HG03060 (cell line): Measurements from ENCODE around the gene POLR1E.

Experiments
- ATAC-seq: cut with Tn5 transposase; IDR thresholded peaks from one replicate; pipeline ENCODE4 v1.9.1; 2021; ENCODE audit warnings: low read depth, moderate number of reproducible peaks; ENCODE audit not compliant: unreplicated experiment

Gene POLR1E

GRCh38 chr9:37531699-37532098, 46.0 kb downstream of the POLR1E start:
- no peak for ATAC-seq

- ATAC-seq, result no peak
Observed at GRCh38 chr9:37534412-37534811, 48.7 kb downstream of the POLR1E start.

DNA sequence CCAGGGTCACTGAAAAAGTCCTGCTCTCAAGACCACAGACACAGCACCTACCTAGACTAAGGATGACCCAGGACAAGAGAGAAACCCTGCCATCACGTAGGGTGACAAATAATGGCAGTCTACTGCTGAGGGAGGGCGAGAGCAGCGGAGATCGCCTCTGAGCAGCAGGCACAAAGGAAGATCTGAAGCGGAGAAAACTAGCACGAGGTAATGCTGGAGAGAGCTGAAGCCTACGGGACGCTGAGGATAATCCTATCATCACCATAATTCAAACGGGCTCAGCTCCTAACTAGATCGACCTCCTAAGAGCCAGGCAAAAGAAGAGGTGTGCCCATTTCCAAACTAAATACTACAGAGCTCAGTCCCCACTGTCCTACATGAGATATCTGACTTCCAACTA, 49.2 kb downstream of the POLR1E start:
- no peak for ATAC-seq

DNA sequence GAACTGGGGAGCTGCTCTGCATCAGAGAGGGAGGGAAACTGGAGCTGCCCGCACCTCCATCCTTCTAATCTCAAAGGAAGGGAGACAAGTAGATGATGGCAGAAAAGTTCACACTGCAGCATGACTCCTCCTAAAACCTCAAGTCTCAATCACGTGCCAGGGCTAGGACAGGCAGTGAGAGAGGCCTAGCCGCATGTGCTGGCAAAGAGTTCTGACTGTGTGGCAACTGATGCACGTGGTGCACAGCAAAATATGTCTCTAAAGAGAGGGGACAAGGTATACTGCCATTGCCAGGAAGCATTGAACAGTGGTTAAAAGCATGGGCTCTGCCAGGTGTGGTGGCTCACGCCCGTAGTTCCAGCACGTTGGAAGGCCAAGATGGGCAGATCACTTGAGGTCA, 52.4 kb downstream of the POLR1E start:
- ATAC-seq, result no peak

DNA sequence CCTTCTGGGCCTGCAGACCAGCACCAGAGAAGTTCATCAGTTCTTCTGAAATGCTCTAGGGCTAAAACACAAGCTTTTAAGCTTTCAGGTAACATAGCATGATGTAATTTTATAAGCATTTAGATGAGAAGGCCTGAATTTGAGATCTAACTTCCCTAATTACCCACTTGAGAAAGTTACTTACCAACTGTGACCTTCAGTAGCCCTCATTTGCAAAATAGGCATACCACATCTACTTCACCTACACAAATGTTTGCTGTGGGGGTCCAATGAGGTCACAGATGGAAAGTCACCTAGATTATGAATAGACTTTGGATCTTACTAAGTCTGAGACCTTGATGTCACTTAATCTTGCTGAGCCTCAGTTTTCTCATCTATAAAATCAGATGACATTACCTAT, 53.9 kb downstream of the POLR1E start:
- ATAC-seq, result no peak

- ATAC-seq, result no peak
Observed at GRCh38 chr9:37540634-37541033, 54.9 kb downstream of the POLR1E start.

- no peak for ATAC-seq
Observed at GRCh38 chr9:37541465-37541864, 55.7 kb downstream of the POLR1E start.

DNA sequence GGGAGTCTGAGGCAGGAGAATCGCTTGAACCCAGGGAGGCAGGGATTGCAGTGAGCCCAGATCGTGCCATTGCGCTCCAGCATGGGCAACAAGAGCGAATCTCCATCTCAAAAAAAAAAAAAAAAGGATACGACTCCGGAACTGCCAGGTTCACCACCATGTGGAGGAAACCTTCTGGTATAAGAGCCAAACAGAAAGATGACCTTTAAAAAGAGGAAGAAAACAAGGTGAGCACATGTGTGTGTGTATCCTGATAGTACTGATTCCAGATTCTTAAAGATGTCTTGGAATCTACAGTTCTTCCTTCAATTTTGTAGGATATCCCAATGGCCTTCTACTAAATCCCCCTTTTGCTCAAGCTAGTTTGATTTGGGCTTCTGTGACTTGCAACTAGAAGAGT, 56.7 kb downstream of the POLR1E start:
- no peak for ATAC-seq

DNA sequence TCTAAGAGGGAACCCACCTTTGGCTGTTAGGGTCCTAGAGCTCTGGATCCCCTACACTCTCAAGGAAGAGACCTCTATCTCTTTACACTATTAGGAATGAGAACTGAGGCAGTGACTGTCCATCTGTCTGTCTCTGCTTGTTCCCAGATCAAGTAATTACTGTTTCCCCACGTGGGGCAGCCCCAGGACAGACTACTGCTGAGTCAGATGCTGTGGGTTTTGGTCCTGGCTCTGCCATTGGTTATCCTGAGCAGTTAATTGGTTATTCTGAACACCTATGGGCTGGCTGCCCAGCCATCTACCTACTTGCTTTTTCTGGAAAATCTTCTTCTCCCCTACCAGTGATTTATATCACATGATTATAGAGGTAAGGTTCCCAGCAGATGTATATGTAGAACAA, 57.1 kb downstream of the POLR1E start:
- no peak for ATAC-seq

DNA sequence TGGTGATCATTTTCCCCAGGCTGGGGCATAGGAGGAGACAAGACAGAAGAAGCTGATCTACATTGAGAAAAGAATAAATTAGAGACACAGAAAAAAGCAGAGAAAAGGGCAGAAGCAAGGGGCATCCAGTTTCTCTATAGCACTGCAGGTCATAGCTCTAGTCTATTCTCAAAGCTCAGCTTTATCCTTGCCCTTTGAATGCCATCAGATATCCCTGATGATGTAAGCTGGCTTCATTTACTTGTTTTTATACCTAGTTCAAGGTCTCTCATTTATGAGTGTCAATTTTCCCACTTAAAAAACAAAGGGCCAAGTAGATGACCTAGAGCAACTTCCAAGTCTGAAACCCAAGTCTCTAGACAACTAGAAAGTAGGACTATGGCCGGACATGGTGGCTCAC, 57.7 kb downstream of the POLR1E start:
- no peak for ATAC-seq

DNA sequence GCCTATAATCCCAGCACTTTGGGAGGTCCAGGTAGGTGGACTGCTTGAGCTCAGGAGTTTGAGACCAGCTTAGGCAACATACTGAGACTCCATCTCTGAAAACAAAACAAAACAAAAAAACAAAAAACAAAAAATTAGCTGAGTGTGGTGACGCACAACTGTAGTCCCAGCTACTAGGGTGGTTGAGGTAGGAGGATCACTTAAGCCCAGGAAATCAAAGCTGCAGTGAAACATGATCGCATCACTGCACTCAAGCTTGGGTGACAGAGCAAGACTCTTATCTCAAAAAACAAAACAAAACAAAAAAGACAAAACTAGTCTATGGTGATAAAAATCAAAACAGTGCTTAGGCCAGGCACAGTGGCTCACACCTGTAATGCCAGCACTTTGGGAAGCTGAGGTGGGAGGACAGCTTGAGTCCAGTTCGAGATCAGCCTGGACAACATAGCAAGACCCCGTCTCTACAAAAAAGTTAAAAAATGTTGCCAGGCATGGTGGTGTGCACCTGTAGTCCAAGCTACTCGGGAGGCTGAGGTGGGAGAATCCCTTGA, 61.7 kb downstream of the POLR1E start:
- ATAC-seq, result no peak

GRCh38 chr9:37549527-37549926, 63.8 kb downstream of the POLR1E start:
- ATAC-seq, result no peak

DNA sequence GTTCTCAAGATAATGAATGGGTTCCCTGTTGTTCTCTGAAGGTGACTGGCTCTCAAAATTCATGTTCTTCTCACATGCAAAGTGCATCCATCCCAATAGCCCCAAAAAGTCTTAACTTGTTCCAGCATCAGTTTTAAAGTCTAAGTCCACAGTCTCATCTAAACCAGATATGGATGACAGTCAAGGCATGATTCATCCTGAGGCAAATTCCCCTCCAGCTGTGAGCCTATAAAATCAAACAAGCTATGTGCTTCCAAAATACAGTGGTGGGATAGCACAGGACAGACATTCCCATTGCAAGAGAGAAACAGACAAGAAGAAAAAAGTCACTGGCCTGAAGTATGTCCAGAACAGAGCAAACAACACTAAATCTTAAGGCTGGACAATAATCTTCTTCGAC, 65.0 kb downstream of the POLR1E start:
- ATAC-seq, result no peak

GRCh38 chr9:37551468-37551867, 65.7 kb downstream of the POLR1E start:
- no peak for ATAC-seq

DNA sequence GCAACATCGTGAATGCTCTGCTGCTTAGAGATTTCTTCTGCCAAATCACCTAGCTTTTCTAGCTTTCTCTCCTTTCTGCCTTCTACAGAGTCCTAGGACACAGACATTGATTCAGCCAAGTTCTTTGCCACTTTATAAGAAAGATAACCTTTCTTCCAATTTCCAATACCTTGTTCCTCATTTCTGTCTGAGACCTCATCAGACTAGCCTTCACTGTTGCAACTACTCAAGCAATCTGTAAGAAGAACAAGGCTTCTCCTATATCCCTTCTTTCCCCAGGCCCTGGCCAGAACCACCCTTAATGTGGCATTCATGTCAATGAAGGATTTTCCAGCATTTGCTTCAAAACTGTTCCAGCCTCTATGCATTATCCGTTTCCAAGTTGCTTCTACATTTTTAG, 66.1 kb downstream of the POLR1E start:
- ATAC-seq, result no peak
